ENCODE measurements around the gene RAPSN.

DNA sequence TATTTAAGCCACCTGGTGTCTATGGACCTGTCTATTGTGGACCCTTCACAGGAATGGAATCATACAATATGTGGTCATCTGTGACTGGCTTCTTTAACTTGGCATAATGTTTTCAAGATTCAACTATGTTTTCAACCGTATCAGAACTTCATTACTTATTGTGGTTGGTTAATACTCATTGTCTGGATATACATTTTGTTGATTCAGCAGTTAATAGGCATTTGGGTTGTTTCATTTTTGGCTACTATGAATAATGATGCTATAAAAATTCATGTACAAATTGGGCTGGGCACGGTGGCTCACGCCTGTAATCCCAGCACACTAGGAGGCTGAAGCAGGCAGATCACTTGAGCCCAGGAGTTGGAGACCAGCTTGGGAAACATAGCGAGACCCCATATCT, 2.5 kb upstream of the RAPSN start:
- no peak for TF ChIP-seq CTCF (IDR thresholded peaks at IDR 0.05)
- no peak for TF ChIP-seq POLR2A (IDR thresholded peaks at IDR 0.05)
